ENCODE measurements around the gene TTBK2.
"Not testable (repeated sequence)": the region's sequence is repeated elsewhere in the genome, so short reads cannot be mapped to it uniquely, and the experiment has no call there.

TTBK2 gene

GRCh38 chr15:42920519-42921341 lies at the start of gene TTBK2:
TTBK2 (minus strand) TSS chr15:42920778; CDS start chr15:42878617, 42,161 bp downstream.
- peak; percentile 96 for DNase-seq

GRCh38 chr15:42964476-42964875 lies 43.9 kb upstream of the TTBK2 start:
- no peak for DNase-seq

GRCh38 chr15:42955518-42955917 lies 34.9 kb upstream of the TTBK2 start:
- no peak for DNase-seq

GRCh38 chr15:42954291-42954690 lies 33.7 kb upstream of the TTBK2 start:
- DNase-seq, result no peak

- not testable (repeated sequence) for DNase-seq
Measured at GRCh38 chr15:42948898-42949297, 28.3 kb upstream of the TTBK2 start.

- no peak for DNase-seq
Measured at GRCh38 chr15:42940527-42940926, 19.9 kb upstream of the TTBK2 start.

- no peak for DNase-seq
Measured at GRCh38 chr15:42939841-42940240, 19.3 kb upstream of the TTBK2 start.

GRCh38 chr15:42937143-42937542 lies 16.6 kb upstream of the TTBK2 start:
- DNase-seq, result no peak

GRCh38 chr15:42933886-42934667 lies 13.5 kb upstream of the TTBK2 start:
- DNase-seq, result no peak

GRCh38 chr15:42932833-42933515 lies 12.4 kb upstream of the TTBK2 start:
- no peak for DNase-seq

GRCh38 chr15:42931702-42932486 lies 11.3 kb upstream of the TTBK2 start:
- no peak for DNase-seq

- no peak for DNase-seq
Measured at GRCh38 chr15:42929306-42929848, 8.8 kb upstream of the TTBK2 start.

- no peak for DNase-seq
Measured at GRCh38 chr15:42921342-42921731, 759 bp upstream of the TTBK2 start.

- no peak for DNase-seq
Measured at GRCh38 chr15:42919799-42920518, 619 bp downstream of the TTBK2 start.

GRCh38 chr15:42919308-42919707 lies 1.3 kb downstream of the TTBK2 start:
- no peak for DNase-seq

- no peak for DNase-seq
Measured at GRCh38 chr15:42918047-42918446, 2.5 kb downstream of the TTBK2 start.

- DNase-seq, result no peak
Measured at GRCh38 chr15:42915654-42916315, 4.8 kb downstream of the TTBK2 start.

- DNase-seq, result no peak
Measured at GRCh38 chr15:42914728-42915497, 5.7 kb downstream of the TTBK2 start.

- DNase-seq, result no peak
Measured at GRCh38 chr15:42911058-42911592, 9.5 kb downstream of the TTBK2 start.

GRCh38 chr15:42908538-42908937 lies 12.0 kb downstream of the TTBK2 start:
- no peak for DNase-seq

All from NCI-H1694 (cell line).